Thoracic aorta (tissue), 2 donors: Measurements from ENCODE around the gene DELE1. TPM values are rescaled to one million over a fixed set of nuclear protein-coding genes. Genes with fewer than 3 reads are reported as not detected.

Source experiments
- ATAC-seq: fragments of 150-250 bp; one replicate; pipeline ENCODE4 v1.8.0; 2017; ENCODE audit warnings: low read depth; ENCODE audit not compliant: insufficient number of reproducible peaks, low FRiP score
- DNase-seq: peaks from one replicate; pipeline ENCODE4 v3.0.0-alpha.2; 2020; ENCODE audit warnings: low spot score
- H3K27ac ChIP-seq, 2 donors: fragments of 200-600 bp; sonication (generic); 1 replicate in 1 of 2; 2 replicates in 1 of 2; pipeline ENCODE4 v1.5.1; 2016; ENCODE audit warnings: mild to moderate bottlenecking in 2 of 2, moderate library complexity in 2 of 2
- H3K27me3 ChIP-seq: fragments of 200-600 bp; sonication (generic); replicated peaks from 2 replicates; pipeline ENCODE4 v1.6.0; 2016; ENCODE audit warnings: mild to moderate bottlenecking; ENCODE audit not compliant: insufficient read depth
- H3K36me3 ChIP-seq: fragments of 200-600 bp; sonication (generic); one replicate; pipeline ENCODE4 v1.5.1; 2016
- H3K4me1 ChIP-seq, 2 donors: fragments of 200-600 bp; sonication (generic); 1 replicate in 1 of 2; 2 replicates in 1 of 2; pipeline versions ENCODE4 v1.5.1 to v1.6.0; 2016; ENCODE audit warnings: low read depth in 2 of 2, mild to moderate bottlenecking in 1 of 2; ENCODE audit not compliant: control insufficient read depth in 1 of 2
- H3K4me3 ChIP-seq: fragments of 200-600 bp; sonication (generic); 2 replicates; pipeline ENCODE4 v1.5.1; 2016; ENCODE audit warnings: mild to moderate bottlenecking
- H3K9me3 ChIP-seq: fragments of 200-600 bp; sonication (generic); 2 replicates; pipeline ENCODE4 v1.5.1; 2016
- CTCF ChIP-seq: fragments of 200-600 bp; sonication (generic); IDR thresholded peaks from one replicate; pipeline ENCODE4 v1.5.1; 2019; ENCODE audit warnings: antibody characterized with exemption
- total RNA-seq, 2 donors: library from RNA; depleted of rRNA; stranded (reverse); fragments of >200 nt; gene quantifications; one replicate each; pipeline versions ENCODE4 v1.1.0 to v1.2.3, GENCODE V29; 2016

DELE1 gene
- total RNA-seq, 2 donors from 2014 or later: 82.5 to 108 TPM

GRCh38 chr5:141875795-141876627 lies 47.7 kb upstream of the DELE1 start:
- no peaks in the 10 kb centered on the region for H3K9me3 ChIP-seq
- H3K36me3 ChIP-seq: no peaks in the 10 kb centered on the region
- ATAC-seq: no peak
- peaks cover 12 to 25% of the 10 kb centered on the region in 2 donors for H3K4me1 ChIP-seq
- peak overlapping the region in 1 of 2 donors; percentile 40 for H3K27ac ChIP-seq
- peaks cover 8% of the 10 kb centered on the region for H3K27me3 ChIP-seq
- DNase-seq: no peak
- no peak for TF ChIP-seq CTCF
- H3K4me3 ChIP-seq: peak overlapping the region; percentile 88

GRCh38 chr5:141876628-141877355 lies 46.9 kb upstream of the DELE1 start:
- DNase-seq (no peak), ATAC-seq (no peak)
- peak overlapping the region in 1 of 2 donors; percentile 40 for H3K27ac ChIP-seq
- H3K27me3 ChIP-seq: peaks cover 8% of the 10 kb centered on the region
- no peaks in the 10 kb centered on the region for H3K36me3 ChIP-seq
- peak overlapping the region; percentile 88 for H3K4me3 ChIP-seq
- no peak for TF ChIP-seq CTCF
- no peaks in the 10 kb centered on the region for H3K9me3 ChIP-seq
- H3K4me1 ChIP-seq: peaks cover 12 to 25% of the 10 kb centered on the region in 2 donors

- peaks cover 12 to 25% of the 10 kb centered on the region in 2 donors for H3K4me1 ChIP-seq
- DNase-seq (no peak), ATAC-seq (no peak)
- no peaks in the 10 kb centered on the region for H3K36me3 ChIP-seq
- peak overlapping the region in 1 of 2 donors; percentile 32 for H3K27ac ChIP-seq
- peak overlapping the region; percentile 88 for H3K4me3 ChIP-seq
- no peak for TF ChIP-seq CTCF
- H3K27me3 ChIP-seq: peaks cover 8% of the 10 kb centered on the region
- H3K9me3 ChIP-seq: no peaks in the 10 kb centered on the region
These were observed 46.1 kb upstream of the DELE1 start for GRCh38 chr5:141877356-141878185.

GRCh38 chr5:141878186-141878710 lies 45.4 kb upstream of the DELE1 start, which contains the start of gene PCDH1:
PCDH1 (minus strand) TSS chr5:141878410; CDS start chr5:141878262, 148 bp downstream.
- ATAC-seq (no peak), DNase-seq (no peak)
- Histone ChIP-seq H3K4me1 (peaks cover 12 to 28% of the 10 kb centered on the region in 2 donors), H3K27ac (peak within 1 kb of the TSS in 1 of 2 donors; percentile 32), H3K9me3 (no peaks in the 10 kb centered on the region), H3K36me3 (no peaks in the 10 kb centered on the region), H3K27me3 (peaks cover 8% of the 10 kb centered on the region), H3K4me3 (peak within 1 kb of the TSS; percentile 88)
- TF ChIP-seq CTCF: no peak
